Muscle of arm (tissue), 12 donors: ENCODE results near the gene GMPS. TPM values are rescaled to one million over a fixed set of nuclear protein-coding genes. Genes with fewer than 3 reads are reported as not detected.
"Not testable (repeated sequence)": the region's sequence is repeated elsewhere in the genome, so short reads cannot be mapped to it uniquely, and the experiment has no call there.

Source experiments
- DNase-seq: peaks from one replicate; pipeline ENCODE4 v3.0.0-alpha.2; 2013
- polyA plus RNA-seq, 12 donors: library from polyadenylated mRNA; unstranded; fragments of 120-200 nt; gene quantifications; one replicate each; pipeline ENCODE4 v1.2.1, GENCODE V29; 2013; ENCODE audit not compliant: insufficient read length in 12 of 12

GMPS gene
- polyA plus RNA-seq, 12 donors, result 32.7 to 59.3 (median 49.2) TPM; not detected in 1

DNA sequence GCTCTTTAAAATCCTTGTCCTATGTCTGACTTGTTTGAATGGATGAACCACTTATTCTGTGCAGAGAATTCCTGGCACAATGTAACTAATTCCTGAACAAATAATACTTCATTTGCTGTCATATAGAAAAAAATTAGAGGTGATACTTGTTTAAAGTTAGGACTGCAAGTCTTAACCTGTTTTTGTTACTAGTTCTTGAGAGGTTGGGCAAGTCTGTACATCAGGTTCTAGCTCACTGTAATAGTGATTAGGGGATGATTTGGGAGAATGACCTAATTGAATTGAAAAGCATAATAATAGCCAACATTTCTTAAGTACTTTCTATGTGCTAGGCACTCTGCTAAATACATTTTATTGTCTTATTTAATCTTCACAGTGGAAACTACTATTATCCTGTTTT lies 49.3 kb downstream of the GMPS start:
- no peak for DNase-seq

DNA sequence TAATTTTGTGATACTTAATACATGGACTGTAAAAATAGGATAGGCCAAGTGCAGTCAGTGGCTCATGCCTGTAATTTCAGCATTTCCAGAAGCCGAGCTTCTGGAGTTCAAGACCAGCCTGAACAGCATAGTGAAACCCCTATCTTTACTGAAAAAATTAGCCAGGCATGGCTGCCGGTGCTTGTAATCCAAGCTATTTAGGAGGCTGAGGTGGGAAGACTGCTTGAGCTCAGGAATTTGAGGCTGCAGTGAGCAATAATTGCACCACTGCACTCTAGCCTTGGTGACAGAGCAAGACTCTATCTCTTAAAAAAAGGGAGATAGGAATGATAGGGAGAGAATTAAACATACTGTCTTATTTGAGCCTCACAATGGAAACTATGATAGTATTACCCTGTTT lies 51.0 kb downstream of the GMPS start:
- no peak for DNase-seq

DNA sequence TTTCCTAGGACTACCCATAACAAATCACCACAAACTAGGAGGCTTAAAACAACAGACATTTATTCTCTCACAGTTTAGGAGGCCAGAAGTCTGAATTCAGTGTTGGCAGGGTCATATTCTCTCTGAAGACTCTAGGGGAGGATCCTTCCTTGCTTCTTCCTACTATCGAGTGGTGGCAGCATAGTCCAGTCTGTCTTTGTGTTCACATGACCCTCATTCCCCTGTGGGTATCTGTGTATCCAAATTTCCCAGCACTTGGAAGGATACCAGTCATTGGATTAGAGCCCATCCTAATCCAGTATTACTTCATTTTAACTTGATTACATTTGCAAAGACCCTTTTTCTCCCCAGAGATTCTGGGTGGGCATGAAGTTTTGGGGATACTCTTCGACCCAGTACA lies 63.8 kb downstream of the GMPS start:
- peak; percentile 74 for DNase-seq

DNA sequence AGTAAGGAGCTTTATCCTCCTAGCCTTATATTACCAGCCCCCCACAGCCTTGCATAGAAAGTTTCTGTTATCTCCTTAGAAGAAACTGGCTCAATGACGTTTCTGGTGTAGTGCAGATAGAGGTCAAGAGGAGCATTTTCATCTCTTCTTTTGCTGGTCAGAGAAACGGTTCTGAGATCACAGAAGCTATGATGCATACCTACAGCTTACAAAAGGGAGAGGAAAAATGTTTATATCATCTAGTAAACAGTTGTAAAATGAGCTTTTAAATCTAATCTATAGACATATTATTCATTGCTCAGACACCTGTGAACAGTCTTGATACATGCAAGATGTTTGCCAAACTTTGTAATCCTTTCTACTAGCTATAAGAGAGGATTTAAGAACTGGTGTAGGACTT lies 68.0 kb downstream of the GMPS start:
- DNase-seq, result no peak

- DNase-seq, result no peak
Observed at GRCh38 chr3:155941354-155941753, 70.9 kb downstream of the GMPS start.

- DNase-seq, result no peak
Observed at GRCh38 chr3:155944081-155944480, 73.6 kb downstream of the GMPS start.

DNA sequence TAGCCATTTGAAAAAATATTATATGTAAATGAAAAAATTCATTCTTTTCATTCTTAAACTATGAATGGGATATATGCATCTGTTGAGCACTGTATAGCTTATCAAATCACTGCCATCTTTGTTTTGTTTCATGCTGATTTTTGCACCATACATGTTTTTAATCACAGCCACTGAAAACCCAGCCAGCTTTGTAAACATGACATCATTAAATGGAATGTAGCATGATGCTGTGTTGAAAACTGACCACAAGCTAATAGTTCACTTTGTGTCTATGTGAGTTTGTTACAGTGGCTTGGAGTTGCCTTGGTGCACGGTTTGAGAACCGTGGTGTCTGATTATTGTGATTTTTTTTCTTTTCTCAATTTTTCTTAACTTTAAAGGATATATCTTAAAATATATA lies 75.7 kb downstream of the GMPS start:
- DNase-seq, result peak; percentile 23

DNA sequence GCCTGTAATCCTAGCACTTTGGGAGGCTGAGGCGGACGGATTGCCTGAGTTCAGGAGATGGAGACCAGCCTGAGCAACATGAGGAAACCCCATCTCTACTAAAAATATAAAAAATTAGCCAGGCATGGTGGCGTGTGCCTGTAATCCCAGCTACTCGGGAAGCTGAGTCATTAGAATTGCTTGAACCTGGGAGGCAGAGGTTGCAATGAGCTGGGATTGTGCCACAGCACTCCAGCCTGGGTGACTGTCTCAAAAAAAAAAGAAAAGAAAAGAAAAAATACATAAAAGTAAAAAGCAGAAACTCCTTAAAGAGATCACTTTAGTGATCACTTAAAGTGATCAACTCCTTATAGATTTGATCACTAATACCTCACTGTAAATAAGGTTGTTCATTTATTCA lies 78.0 kb downstream of the GMPS start:
- no peak for DNase-seq

DNA sequence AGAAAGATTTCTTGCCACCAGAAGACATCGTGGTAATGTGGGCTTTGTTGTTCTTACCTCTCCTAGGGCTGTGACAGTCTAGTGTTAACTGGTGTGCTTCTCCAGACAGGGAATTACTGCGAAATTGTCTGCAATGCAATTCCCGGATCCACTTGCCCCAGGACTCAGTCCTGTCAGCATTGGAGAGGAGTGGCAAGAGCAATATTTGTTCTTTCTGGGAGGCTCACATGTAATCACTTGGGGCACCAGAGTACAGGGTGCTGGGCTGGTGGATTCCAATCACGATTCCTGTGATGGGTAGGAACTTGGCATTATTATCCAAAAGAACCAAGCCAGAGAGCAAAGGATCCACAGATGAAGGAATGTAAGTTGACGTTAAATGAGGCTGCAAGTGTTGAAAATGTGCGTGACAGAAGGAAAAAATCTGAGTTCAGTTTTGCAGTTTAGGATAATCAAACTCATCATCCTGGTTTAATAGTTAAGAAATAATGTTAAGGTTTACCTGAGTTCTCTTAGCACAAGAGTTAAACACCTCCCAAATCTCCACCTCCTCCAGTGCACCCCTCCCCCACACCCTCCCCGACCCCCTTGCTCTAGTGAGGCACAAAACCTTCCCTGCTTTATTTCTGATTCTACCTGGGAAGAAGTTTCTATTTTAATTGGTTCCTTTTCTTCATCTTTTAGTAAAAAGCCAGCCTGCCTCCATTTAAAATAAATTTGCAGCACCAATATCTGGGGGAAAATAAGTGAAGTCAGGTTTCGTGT lies 79.2 kb downstream of the GMPS start:
- no peak for DNase-seq

DNA sequence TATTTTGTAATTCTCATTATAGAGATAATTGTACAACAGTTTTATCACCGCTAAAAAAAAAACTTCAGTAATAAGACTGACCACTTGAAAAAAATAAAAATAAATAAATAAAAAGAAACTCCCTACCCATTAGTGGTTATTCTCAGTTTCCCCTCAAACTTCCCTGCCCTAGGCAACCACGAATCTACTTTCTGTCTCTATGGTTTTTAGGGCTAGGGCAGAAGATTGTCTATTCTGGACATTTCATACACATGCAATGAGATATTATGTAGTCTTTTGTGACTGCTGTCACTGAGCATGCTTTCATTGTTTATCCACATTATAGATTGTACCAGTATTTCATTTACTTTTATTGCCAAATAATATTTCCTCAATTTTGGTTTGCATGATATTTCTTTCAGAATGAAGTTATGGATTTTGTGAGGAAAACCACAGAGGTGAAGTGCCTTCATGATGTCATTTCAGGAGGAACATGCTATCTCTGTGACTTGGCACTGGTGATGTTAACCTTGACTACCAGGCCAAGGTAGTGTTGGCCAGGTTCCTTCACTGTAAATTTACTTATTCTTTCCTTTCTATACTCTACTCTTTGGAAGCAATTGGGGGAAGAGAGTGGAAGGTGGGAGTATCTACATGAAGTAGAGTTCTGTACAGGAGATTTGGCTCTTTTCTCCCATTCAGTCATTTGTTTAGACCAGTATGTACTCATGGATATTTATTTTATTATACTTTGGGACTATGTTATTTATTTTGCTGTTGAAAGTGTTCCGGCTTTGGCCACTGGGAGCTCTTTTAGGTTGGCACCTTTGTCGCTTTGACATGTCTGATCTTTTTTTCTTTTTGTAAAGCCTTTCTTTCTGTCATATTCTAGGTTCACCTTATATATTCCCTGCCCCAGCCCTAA lies 86.3 kb downstream of the GMPS start:
- DNase-seq, result no peak

GRCh38 chr3:155957412-155957880 lies 87.0 kb downstream of the GMPS start:
- DNase-seq, result no peak

DNA sequence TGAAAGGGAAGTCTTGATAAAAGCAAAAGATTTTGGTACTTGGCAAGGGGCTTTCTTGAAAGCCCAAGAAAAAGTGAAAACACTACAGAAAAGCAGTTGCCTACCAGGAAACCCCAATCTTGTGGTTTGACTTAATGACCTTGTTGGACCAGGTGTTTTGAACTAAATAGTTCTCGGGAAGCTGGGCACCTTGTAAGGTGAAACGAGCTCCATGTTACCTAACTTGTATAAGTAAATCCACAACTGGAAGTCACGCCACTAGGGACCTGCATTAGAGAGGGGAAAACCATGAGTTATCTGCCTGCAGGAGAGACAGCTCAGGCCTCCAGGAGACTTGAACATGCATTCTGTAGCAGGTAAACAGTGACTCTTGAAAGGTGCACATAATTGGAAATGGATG lies 88.2 kb downstream of the GMPS start:
- no peak for DNase-seq

DNA sequence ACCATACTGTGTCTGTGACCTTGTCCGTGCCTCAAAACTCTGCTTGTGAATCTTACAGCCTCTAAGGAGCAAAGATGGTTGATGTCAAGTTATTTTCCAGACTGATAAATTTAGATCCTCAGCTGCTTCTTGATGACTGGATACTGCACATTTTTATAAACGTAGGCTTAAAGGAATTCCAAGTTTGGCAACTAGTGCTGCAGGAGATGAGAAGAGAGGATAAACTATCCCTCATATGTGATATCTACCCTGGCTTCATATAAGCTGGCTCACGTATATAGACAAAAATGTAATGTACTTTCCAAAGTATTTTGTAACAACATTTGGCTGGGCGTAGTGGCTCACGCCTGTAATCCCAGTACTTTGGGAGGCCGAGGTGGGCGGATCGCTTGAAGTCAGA lies 89.6 kb downstream of the GMPS start:
- DNase-seq, result peak; percentile 77

- not testable (repeated sequence) for DNase-seq
Observed at GRCh38 chr3:155961044-155961443, 90.6 kb downstream of the GMPS start.

DNA sequence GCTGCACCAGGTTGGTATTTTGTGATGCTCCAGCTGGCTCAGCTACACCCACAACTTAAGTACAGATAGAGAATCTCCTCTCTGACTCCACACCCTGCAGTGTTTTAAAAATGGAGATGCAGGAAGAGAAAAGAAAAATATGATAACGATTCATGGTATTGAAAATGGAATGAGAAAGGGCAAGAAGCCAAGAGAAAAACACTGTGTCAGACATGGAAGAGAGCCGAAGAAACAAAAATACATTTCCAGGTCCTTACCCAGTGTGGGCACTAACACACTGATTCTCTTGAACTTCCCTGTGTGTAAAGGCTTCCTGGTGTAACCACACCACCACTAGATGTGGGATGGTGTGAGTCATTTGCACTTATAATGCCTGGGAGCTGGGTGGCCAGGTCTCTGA lies 93.1 kb downstream of the GMPS start:
- no peak for DNase-seq

GRCh38 chr3:155970398-155970797 lies 99.9 kb downstream of the GMPS start:
- no peak for DNase-seq

GRCh38 chr3:155972885-155973584 lies 102.6 kb downstream of the GMPS start:
- no peak for DNase-seq

DNA sequence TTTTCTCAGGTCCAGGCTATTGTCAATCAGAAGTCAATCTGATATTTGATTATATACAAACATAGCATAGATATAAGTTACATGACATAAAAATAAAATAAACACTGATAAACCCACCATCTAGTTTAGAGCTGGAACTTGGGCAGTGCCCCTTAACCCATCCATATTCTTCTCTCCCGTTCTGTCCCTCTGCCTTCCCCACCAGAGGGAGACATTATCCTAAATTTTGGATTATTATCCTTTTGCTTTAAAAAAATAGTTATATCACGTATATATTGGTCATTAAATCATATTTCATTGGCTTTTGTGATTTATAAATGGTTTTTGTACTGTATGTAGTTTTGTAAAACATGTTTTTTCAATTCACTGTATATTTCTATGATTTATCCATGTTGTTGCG lies 107.9 kb downstream of the GMPS start:
- no peak for DNase-seq

GRCh38 chr3:155979746-155980145 lies 109.3 kb downstream of the GMPS start:
- no peak for DNase-seq

GRCh38 chr3:155981669-155982068 lies 111.2 kb downstream of the GMPS start:
- no peak for DNase-seq

DNA sequence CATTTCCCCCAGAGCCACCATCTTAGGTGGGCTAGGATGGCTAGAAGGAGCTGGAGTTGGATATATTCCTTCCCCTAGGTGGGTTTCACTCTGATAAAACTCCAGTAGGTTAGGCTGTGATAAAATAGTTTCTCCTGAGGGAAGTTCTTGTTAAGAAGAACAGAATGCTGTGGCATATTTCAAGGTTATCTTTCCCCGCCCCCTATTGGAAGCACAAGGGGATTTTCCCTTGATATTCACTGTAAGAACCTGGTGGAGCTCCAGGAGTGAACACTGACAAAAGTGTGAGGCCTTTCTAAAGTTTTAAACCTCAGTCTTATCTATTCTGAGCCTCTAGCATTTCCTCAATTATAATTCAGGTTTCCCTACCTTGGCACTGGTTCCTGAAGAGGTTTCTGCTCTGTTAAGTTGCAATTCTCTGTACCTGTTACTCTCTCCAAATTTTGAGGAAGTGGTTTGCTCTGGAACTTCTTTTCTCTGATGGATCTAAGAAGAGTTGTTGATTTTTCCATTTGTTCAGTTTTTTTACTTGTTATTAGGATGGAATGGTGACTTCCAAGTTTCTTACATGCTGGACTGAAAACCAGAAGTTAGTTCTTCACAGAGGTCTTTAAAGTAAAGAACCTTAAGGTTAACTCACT lies 113.5 kb downstream of the GMPS start:
- DNase-seq, result no peak
